Esophagus (tissue), 2 donors: ENCODE data around the gene KLRC4. TPM values are rescaled to one million over a fixed set of nuclear protein-coding genes. Genes with fewer than 3 reads are reported as not detected.

Experiments
- H3K27ac ChIP-seq, 2 donors: one replicate each; pipeline ENCODE4 v1.5.1; 2013; ENCODE audit warnings: low read depth in 2 of 2, mild to moderate bottlenecking in 2 of 2, inconsistent platforms in 1 of 2, low read length in 1 of 2, moderate library complexity in 1 of 2
- H3K27me3 ChIP-seq, 2 donors: one replicate each; pipeline ENCODE4 v1.6.1; 2013; ENCODE audit warnings: low read length in 2 of 2, control low read depth in 1 of 2, mild to moderate bottlenecking in 1 of 2; ENCODE audit not compliant: insufficient read depth in 2 of 2, control insufficient read depth in 1 of 2
- H3K36me3 ChIP-seq, 2 donors: one replicate each; pipeline ENCODE4 v1.6.1; 2013; ENCODE audit warnings: low read length in 1 of 2; ENCODE audit not compliant: control insufficient read depth in 2 of 2, insufficient read depth in 2 of 2
- H3K4me1 ChIP-seq, 2 donors: one replicate each; pipeline ENCODE4 v1.6.1; 2013; ENCODE audit warnings: low read length in 1 of 2; ENCODE audit not compliant: control insufficient read depth in 2 of 2, insufficient read depth in 2 of 2
- H3K4me3 ChIP-seq, 2 donors: one replicate each; pipeline ENCODE4 v1.5.1; 2013; ENCODE audit warnings: low read length in 2 of 2, mild to moderate bottlenecking in 2 of 2, low read depth in 1 of 2, moderate library complexity in 1 of 2
- H3K9me3 ChIP-seq, 2 donors: one replicate each; pipeline ENCODE4 v1.6.1; 2013; ENCODE audit warnings: mild to moderate bottlenecking in 2 of 2, low read depth in 1 of 2, low read length in 1 of 2, moderate library complexity in 1 of 2; ENCODE audit not compliant: control insufficient read depth in 2 of 2, insufficient read depth in 1 of 2
- WGBS, 2 donors: extraction: QIAGEN DNeasy Blood & Tissue Kit; methylation state at CpG; one replicate each; pipeline ENCODE4 v1.1.7; 2013; 5-methylcytosine and 5-hydroxymethylcytosine counted together
- polyA plus RNA-seq, 2 donors: library from polyadenylated mRNA; stranded (reverse); fragments of 200-250 nt; gene quantifications; one replicate each; pipeline ENCODE4 v1.2.3, GENCODE V29; 2013
- donor health status: healthy with polysubstance abuse.
- donor health status: Bipolar disorder and iron deficiency.

Gene KLRC4
- polyA plus RNA-seq, 2 donors, result 0.04 TPM; not detected in 1

GRCh38 chr12:10363914-10364814 is 45.4 kb downstream of the KLRC4 start:
- H3K27me3 ChIP-seq, result no peaks in the 10 kb centered on the region
- peak overlapping the region; percentile 51 to 68 for H3K4me3 ChIP-seq
- H3K4me1 ChIP-seq, result peaks cover 0 to 5% of the 10 kb centered on the region in 2 donors
- no peaks in the 10 kb centered on the region for H3K36me3 ChIP-seq
- H3K27ac ChIP-seq, result peak overlapping the region; percentile 96
- 13 to 14% methylated on average over 19 of the region's 19 CpGs for WGBS, 2 donors
- H3K9me3 ChIP-seq, result no peaks in the 10 kb centered on the region

- Histone ChIP-seq H3K9me3 (no peaks in the 10 kb centered on the region), H3K27me3 (no peaks in the 10 kb centered on the region), H3K27ac (peak overlapping the region; percentile 96), H3K36me3 (no peaks in the 10 kb centered on the region), H3K4me1 (peaks cover 0 to 5% of the 10 kb centered on the region in 2 donors), H3K4me3 (peak overlapping the region; percentile 51 to 68)
- 44 to 52% methylated on average over 5 of the region's 5 CpGs for WGBS, 2 donors
Measured at GRCh38 chr12:10363658-10363913, 46.0 kb downstream of the KLRC4 start.

DNA sequence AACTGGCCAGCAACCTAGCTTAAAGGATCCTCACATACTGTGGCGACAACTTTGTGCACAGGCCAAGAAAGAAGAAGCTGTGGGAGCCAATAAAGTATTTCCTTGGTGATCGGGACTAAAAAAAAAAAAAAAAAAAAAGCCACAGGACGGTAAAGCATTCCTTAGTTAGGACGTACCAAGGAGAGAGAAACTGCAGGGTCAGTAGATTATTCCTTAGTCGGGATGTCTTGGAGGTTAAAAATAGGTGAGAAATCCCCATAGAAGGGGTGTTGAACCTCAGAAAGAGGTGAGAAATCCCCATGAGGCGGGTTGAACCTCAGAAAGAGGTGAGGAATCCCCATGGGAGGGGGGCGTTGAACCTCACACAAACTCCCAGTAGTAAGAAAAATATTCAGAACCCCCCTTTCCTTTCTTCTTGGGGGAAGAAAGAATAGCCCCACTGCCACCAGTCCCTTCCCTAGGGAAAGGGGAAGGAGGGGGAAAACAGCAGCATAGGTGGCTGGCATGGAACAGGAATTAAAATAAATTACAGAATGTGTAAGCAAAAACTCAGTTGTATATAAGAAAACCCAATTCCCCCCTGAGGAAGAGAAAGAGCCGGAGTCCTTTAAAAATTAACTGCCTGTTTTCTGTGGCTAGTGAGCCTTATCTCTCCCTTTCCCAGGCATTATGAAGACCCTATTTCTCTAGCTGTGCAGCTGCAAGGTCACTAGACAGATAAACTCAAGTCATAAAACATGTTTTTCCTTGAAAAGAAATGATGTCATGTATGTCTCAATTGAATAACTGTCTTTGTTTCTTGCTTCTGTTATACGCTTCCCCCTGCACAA is 46.5 kb downstream of the KLRC4 start:
- 36 to 39% methylated on average over 9 of the region's 9 CpGs for WGBS, 2 donors
- H3K27ac ChIP-seq, result peak overlapping the region; percentile 96
- no peaks in the 10 kb centered on the region for H3K9me3 ChIP-seq
- no peaks in the 10 kb centered on the region for H3K36me3 ChIP-seq
- no peaks in the 10 kb centered on the region for H3K27me3 ChIP-seq
- H3K4me3 ChIP-seq, result peak overlapping the region in 1 of 2 donors; percentile 68
- peaks cover 0 to 5% of the 10 kb centered on the region in 2 donors for H3K4me1 ChIP-seq

DNA sequence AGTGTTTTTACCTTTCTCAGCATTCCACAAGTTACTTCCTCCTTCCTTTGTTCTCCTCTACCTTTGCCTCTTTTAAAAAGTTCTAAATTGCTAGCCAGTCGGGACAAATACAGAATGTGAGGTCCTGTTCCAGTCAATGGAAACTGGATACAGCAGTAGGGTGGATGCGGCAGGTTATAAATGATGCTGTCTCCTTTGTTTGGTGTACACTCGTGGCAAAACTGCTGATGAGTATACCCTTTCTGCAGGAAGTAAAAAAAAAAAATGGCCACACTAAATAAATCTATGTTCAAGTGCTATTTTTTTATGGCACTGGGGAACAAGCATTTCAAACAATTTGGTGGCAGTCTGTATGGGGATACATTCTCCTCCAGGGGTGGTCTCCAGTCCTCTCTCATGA is 47.2 kb downstream of the KLRC4 start:
- H3K27me3 ChIP-seq, result no peaks in the 10 kb centered on the region
- peak overlapping the region; percentile 89 to 96 for H3K27ac ChIP-seq
- no peaks in the 10 kb centered on the region for H3K9me3 ChIP-seq
- 37 to 39% methylated on average over 3 of the region's 3 CpGs for WGBS, 2 donors
- peaks cover 0 to 5% of the 10 kb centered on the region in 2 donors for H3K4me1 ChIP-seq
- peak overlapping the region in 1 of 2 donors; percentile 16 for H3K4me3 ChIP-seq
- no peaks in the 10 kb centered on the region for H3K36me3 ChIP-seq

DNA sequence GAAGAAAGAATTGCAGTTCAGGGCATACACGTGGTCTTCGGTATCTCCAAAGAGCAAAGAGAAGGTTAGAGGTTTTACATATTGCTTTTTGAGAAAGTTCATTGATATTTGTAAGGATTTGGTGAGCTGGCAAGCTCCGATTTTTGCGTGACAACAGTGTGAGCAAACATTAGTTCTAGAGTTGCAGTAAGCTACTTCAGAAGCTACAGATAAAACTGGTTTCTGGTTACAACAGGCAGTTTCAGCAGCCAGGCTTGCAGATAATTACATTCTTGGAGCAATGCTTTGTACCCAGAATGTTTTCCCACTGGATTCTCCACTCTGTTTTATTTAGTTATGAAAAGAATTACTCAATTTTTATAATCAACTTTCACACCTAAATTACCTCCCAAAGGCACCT is 47.9 kb downstream of the KLRC4 start:
- peak overlapping the region; percentile 49 to 75 for H3K27ac ChIP-seq
- no peaks in the 10 kb centered on the region for H3K9me3 ChIP-seq
- 46 to 49% methylated on average over 4 of the region's 4 CpGs for WGBS, 2 donors
- H3K27me3 ChIP-seq, result no peaks in the 10 kb centered on the region
- H3K36me3 ChIP-seq, result no peaks in the 10 kb centered on the region
- peaks cover 0 to 5% of the 10 kb centered on the region in 2 donors for H3K4me1 ChIP-seq
- H3K4me3 ChIP-seq, result no peak overlapping the region

DNA sequence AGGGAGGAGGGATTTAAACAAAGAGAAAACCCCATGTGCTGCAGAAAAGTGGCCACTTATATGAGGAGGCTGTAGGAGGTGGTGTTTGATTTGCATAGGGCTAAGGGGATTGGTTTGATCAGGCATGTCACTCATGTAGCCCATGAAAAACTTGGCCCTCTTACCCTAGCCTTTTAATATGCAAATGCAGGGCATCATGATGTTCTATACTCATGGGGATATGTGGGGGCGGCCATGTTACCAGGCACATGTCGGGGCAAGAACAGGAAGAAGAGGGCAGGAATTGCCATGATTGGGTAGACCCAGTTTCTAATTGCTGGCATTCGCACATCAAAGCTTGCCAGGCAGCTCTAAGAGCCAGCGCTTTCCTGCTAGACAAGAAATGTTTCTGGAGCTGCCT is 48.5 kb downstream of the KLRC4 start:
- Histone ChIP-seq H3K27ac (peak overlapping the region; percentile 49 to 75), H3K4me3 (no peak overlapping the region), H3K9me3 (no peaks in the 10 kb centered on the region), H3K27me3 (no peaks in the 10 kb centered on the region), H3K4me1 (peaks cover 0 to 5% of the 10 kb centered on the region in 2 donors), H3K36me3 (no peaks in the 10 kb centered on the region)
- WGBS, 2 donors, result 48 to 65% methylated on average over 4 of the region's 4 CpGs

DNA sequence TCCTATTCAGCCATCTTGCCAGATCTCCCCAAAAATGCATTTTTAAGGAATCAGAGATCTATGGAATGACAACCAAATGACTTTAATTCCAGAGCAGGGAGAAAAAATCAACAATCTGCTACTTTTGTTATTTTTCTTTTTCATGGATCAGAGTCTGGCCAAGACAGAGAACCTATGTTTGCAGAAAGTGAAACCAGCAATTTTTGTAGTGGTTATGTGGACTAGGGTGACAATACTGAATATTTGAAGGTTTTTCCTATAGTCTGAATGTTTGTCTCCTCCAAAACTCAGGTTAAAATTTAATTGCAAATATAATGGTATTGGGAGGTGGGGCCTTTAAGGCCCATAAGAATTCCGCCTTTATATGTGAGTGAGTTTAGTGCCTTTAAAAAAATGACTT is 50.6 kb downstream of the KLRC4 start:
- Histone ChIP-seq H3K4me1 (peaks cover 0 to 2% of the 10 kb centered on the region in 2 donors), H3K9me3 (no peaks in the 10 kb centered on the region), H3K27ac (no peak overlapping the region), H3K27me3 (no peaks in the 10 kb centered on the region), H3K4me3 (no peak overlapping the region), H3K36me3 (no peaks in the 10 kb centered on the region)
- whole genome bisulfite sequencing, 2 donors, result 77 to 96% methylated on average over 1 of the region's 1 CpG

DNA sequence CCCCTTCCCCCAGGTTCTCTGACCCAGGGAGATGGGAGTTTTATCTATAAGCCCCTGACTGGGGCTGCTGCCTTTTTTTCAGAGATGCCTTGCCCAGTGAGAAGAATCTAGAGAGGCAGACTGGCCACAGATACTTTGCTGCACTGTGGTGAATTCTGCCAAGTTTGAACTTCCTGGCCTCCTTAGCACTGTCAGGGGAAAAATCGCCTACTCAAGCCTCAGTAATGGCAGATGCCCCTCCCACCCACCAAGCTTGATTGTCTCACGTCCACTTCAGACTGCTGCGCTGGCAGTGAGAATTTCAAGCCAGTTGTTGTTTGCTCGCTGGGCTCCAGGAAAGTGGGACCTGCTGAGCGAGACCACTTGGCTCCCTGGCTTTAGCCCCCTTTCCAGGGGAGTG is 51.4 kb downstream of the KLRC4 start:
- no peaks in the 10 kb centered on the region for H3K36me3 ChIP-seq
- H3K4me1 ChIP-seq, result no peaks in the 10 kb centered on the region
- 77% methylated on average over 5 of the region's 5 CpGs for WGBS, 2 donors
- H3K27ac ChIP-seq, result no peak overlapping the region
- no peak overlapping the region for H3K4me3 ChIP-seq
- H3K27me3 ChIP-seq, result no peaks in the 10 kb centered on the region
- no peaks in the 10 kb centered on the region for H3K9me3 ChIP-seq
